Vagina (tissue), 2 donors: Measurements from ENCODE around the gene METTL23. TPM values are rescaled to one million over a fixed set of nuclear protein-coding genes. Genes with fewer than 3 reads are reported as not detected.
"Not testable (repeated sequence)": the region's sequence is repeated elsewhere in the genome, so short reads cannot be mapped to it uniquely, and the experiment has no call there.

Source experiments
- DNase-seq, 2 donors: peaks; one replicate each; pipeline ENCODE4 v3.0.0-alpha.2; 2017; ENCODE audit errors: extremely low spot score in 2 of 2
- H3K27ac ChIP-seq: fragments of 200-600 bp; sonication (generic); one replicate; pipeline ENCODE4 v1.5.1; 2019
- H3K27me3 ChIP-seq: fragments of 200-600 bp; sonication (generic); one replicate; pipeline ENCODE4 v1.5.1; 2019
- H3K36me3 ChIP-seq, 2 donors: fragments of 200-600 bp; sonication (generic); one replicate each; pipeline ENCODE4 v1.5.1; 2017 to 2019
- H3K4me1 ChIP-seq: fragments of 200-600 bp; sonication (generic); one replicate; pipeline ENCODE4 v1.5.1; 2019
- H3K4me3 ChIP-seq, 2 donors: fragments of 200-600 bp; sonication (generic); 1 replicate in 1 of 2; 2 replicates in 1 of 2; pipeline ENCODE4 v1.5.1; 2016 to 2019
- H3K9me3 ChIP-seq: fragments of 200-600 bp; sonication (generic); one replicate; pipeline ENCODE4 v1.5.1; 2019
- POLR2A ChIP-seq, 2 donors: fragments of 450-650 bp; IDR thresholded peaks; one replicate each; pipeline ENCODE4 v1.6.1; 2017; ENCODE audit warnings: antibody characterized with exemption in 2 of 2, mild to moderate bottlenecking in 2 of 2, moderate library complexity in 2 of 2
- POLR2AphosphoS5 ChIP-seq, 2 donors: sonication (generic); formaldehyde crosslinking; IDR thresholded peaks; one replicate each; pipeline ENCODE4 v1.9.0; 2017; ENCODE audit warnings: antibody characterized with exemption in 2 of 2, mild to moderate bottlenecking in 2 of 2, low read depth in 1 of 2; ENCODE audit not compliant: insufficient read depth in 1 of 2
- intact Hi-C: fragments of 100-400 bp; cut with DNase I; formaldehyde crosslinking; loops from one replicate; pipeline ENCODE4 v1.15.1; 2023
- total RNA-seq: library from RNA; depleted of rRNA; stranded (reverse); fragments of >200 nt; gene quantifications from one replicate; pipeline ENCODE4 v1.2.3, GENCODE V29; 2016
- TF ChIP-seq, protein P1 (sequence below), 3 experiments: fragments of 450-650 bp in 2 of 3; fragments of 200-600 bp in 1 of 3; sonication (generic) in 1 of 3; IDR thresholded peaks; one replicate each; pipeline ENCODE4 v1.5.1; 2017 to 2019; ENCODE audit warnings: antibody characterized with exemption in 3 of 3, mild to moderate bottlenecking in 2 of 3, moderate library complexity in 2 of 3

Gene METTL23
- total RNA-seq, 1 donor from 2014 or later: 20.9 TPM

DNA sequence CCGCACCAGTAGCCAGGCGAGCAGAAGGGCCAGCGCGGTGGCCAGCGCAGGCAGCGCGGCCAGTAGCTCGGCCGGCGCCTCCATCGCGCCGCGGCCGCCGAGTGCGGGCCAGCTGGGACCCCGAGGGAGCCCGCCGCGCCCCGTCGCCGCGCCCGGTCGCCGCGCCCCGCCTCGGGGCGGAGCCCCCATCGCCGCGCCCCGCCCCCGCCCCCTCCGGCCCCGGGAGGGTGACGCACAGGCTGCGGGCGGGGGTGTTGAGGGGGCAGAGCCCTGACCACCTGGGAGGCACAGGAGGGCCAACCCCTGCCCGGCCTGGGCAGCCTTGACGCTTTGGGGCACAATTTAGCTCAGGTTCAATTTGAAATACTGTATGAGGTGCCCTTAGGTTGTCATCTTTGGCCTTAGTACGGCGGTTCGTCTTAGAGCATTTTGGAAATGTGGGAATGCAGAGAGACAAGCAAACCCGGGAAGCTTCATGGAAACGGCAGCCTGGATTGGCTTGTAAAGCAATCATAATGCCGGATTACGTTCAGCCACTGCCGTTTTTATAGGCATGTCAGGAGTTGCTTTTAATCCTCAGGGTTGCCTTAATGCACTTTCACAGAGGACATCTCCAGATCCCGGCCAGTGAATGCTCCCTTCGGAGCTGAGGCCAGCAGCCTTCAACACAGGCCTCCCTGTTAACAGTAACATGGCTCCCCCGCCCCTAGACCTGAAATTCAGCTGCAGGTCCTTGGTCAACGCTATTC lies 15.6 kb upstream of the METTL23 start, which contains the start of gene MXRA7:
Gene MXRA7, minus strand, starts transcription at position 103 of the 749 bp plus-strand sequence. Its CDS starts 19 bp downstream, at position 84.
- H3K36me3 ChIP-seq: peaks cover 0 to 8% of the 10 kb centered on the region in 2 donors
- H3K4me1 ChIP-seq: peaks cover 53% of the 10 kb centered on the region
- TF ChIP-seq POLR2AphosphoS5 (IDR thresholded peaks at IDR 0.05; ENCODE audit: insufficient read depth in 1 of 2, low read depth in 1 of 2) (peak in 1 of 2 donors; percentile 74), POLR2A (IDR thresholded peaks at IDR 0.05) (no peak)
- TF ChIP-seq, protein P1, sequence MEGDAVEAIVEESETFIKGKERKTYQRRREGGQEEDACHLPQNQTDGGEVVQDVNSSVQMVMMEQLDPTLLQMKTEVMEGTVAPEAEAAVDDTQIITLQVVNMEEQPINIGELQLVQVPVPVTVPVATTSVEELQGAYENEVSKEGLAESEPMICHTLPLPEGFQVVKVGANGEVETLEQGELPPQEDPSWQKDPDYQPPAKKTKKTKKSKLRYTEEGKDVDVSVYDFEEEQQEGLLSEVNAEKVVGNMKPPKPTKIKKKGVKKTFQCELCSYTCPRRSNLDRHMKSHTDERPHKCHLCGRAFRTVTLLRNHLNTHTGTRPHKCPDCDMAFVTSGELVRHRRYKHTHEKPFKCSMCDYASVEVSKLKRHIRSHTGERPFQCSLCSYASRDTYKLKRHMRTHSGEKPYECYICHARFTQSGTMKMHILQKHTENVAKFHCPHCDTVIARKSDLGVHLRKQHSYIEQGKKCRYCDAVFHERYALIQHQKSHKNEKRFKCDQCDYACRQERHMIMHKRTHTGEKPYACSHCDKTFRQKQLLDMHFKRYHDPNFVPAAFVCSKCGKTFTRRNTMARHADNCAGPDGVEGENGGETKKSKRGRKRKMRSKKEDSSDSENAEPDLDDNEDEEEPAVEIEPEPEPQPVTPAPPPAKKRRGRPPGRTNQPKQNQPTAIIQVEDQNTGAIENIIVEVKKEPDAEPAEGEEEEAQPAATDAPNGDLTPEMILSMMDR (IDR thresholded peaks at IDR 0.05): no peak
- H3K4me3 ChIP-seq: peak within 1 kb of the TSS; percentile 62 to 75
- H3K9me3 ChIP-seq: no peaks in the 10 kb centered on the region
- no peak for DNase-seq
- peak within 1 kb of the TSS; percentile 96 for H3K27ac ChIP-seq
- H3K27me3 ChIP-seq: no peaks in the 10 kb centered on the region
- intact Hi-C loops: loop anchor here (10.0 kb wide), 1 partner anchor 176 kb away; the partner anchor contains the start of gene CYGB

GRCh38 chr17:76712321-76712720 lies 14.3 kb upstream of the METTL23 start:
- intact Hi-C loops: loop anchor here (10.0 kb wide), 1 partner anchor 178 kb away; the partner anchor contains the start of gene CYGB
- Histone ChIP-seq H3K36me3 (peaks cover 0 to 21% of the 10 kb centered on the region in 2 donors), H3K4me1 (peaks cover 51% of the 10 kb centered on the region)
- H3K27me3 ChIP-seq, H3K4me3 ChIP-seq, H3K27ac ChIP-seq, H3K9me3 ChIP-seq, DNase-seq: not testable (repeated sequence)

GRCh38 chr17:76713765-76714164 lies 12.9 kb upstream of the METTL23 start:
- no peaks in the 10 kb centered on the region for H3K9me3 ChIP-seq
- no peak for DNase-seq
- peaks cover 0 to 33% of the 10 kb centered on the region in 2 donors for H3K36me3 ChIP-seq
- no peak overlapping the region for H3K27ac ChIP-seq
- TF ChIP-seq, protein P1 (IDR thresholded peaks at IDR 0.05): no peak
- TF ChIP-seq POLR2AphosphoS5 (IDR thresholded peaks at IDR 0.05; ENCODE audit: insufficient read depth in 1 of 2, low read depth in 1 of 2): no peak
- no peak for TF ChIP-seq POLR2A (IDR thresholded peaks at IDR 0.05)
- no peak overlapping the region for H3K4me3 ChIP-seq
- intact Hi-C loops: loop anchor here (10.0 kb wide), 1 partner anchor 179 kb away; the partner anchor contains the start of gene CYGB
- H3K4me1 ChIP-seq: peaks cover 37% of the 10 kb centered on the region
- no peaks in the 10 kb centered on the region for H3K27me3 ChIP-seq

- Histone ChIP-seq H3K27me3 (no peaks in the 10 kb centered on the region), H3K4me1 (peaks cover 31% of the 10 kb centered on the region), H3K9me3 (no peaks in the 10 kb centered on the region), H3K27ac (peak overlapping the region; percentile 14), H3K36me3 (peaks cover 0 to 39% of the 10 kb centered on the region in 2 donors), H3K4me3 (no peak overlapping the region)
- intact Hi-C loops: loop anchor here (10.0 kb wide), 1 partner anchor 180 kb away; the partner anchor contains the start of gene CYGB
- DNase-seq: no peak
- TF ChIP-seq, protein P1 (IDR thresholded peaks at IDR 0.05): no peak
- TF ChIP-seq POLR2AphosphoS5 (IDR thresholded peaks at IDR 0.05; ENCODE audit: insufficient read depth in 1 of 2, low read depth in 1 of 2): no peak
- no peak for TF ChIP-seq POLR2A (IDR thresholded peaks at IDR 0.05)
These were observed 12.3 kb upstream of the METTL23 start for GRCh38 chr17:76714336-76714735.

GRCh38 chr17:76714822-76715495 lies 11.7 kb upstream of the METTL23 start:
- peaks cover 0 to 45% of the 10 kb centered on the region in 2 donors for H3K36me3 ChIP-seq
- H3K4me3 ChIP-seq: no peak overlapping the region
- DNase-seq: no peak
- H3K4me1 ChIP-seq: peaks cover 25% of the 10 kb centered on the region
- H3K27ac ChIP-seq: peak overlapping the region; percentile 14
- TF ChIP-seq, protein P1 (IDR thresholded peaks at IDR 0.05): peak; percentile 59 to 85 (median 78)
- TF ChIP-seq POLR2A (IDR thresholded peaks at IDR 0.05) (no peak), POLR2AphosphoS5 (IDR thresholded peaks at IDR 0.05; ENCODE audit: insufficient read depth in 1 of 2, low read depth in 1 of 2) (peak in 1 of 2 donors; percentile 58)
- H3K9me3 ChIP-seq: no peaks in the 10 kb centered on the region
- no peaks in the 10 kb centered on the region for H3K27me3 ChIP-seq
- intact Hi-C loops: loop anchor here (10.0 kb wide), 1 partner anchor 180 kb away; the partner anchor contains the start of gene CYGB
